Measurements from ENCODE around the gene RAB32. TPM values are rescaled to one million over a fixed set of nuclear protein-coding genes. Genes with fewer than 3 reads are reported as not detected.
"Not testable (repeated sequence)": the region's sequence is repeated elsewhere in the genome, so short reads cannot be mapped to it uniquely, and the experiment has no call there.

Gene RAB32
- total RNA-seq, 1 donor from 2014 or later, result 54.2 TPM

DNA sequence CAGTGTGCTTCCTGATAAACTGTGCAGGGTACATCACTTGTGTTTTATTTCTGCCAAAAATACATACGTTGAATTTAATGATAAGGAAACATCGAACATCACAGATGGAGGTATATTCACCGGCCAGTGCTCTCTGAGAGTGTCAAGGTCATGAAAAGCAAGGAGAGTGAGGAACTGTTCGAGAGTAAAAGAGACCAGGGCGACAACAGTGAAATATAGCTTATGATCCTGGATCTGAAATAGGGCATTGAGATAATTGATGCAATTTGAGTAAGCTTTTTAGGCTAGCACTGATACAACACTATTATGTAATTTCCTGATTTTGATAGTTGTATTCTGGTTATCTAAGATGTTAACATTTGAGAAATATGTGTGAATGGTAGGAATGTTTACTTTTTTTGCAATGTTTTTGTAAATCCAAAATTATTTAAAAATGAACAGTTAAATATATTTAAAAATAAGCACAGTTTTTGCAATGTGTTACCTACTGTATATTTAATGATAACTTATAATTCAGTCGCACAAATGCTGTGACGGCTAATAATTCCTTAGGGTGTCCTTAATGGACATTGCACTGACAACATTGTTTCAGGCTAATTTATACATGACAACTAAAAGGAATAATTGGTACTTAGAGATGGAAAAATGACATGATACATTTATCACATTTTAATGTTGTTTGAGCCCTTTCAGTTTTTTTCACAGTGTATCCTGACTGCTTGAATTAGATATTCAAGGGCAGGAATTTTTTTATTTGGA lies 9.9 kb downstream of the RAB32 start:
- Mint-ChIP-seq H3K9me3 (ENCODE audit: unreplicated experiment) (no peaks in the 10 kb centered on the region), H3K27ac (ENCODE audit: unreplicated experiment) (no peak overlapping the region), H3K36me3 (ENCODE audit: unreplicated experiment) (peaks cover 61% of the 10 kb centered on the region), H3K4me1 (ENCODE audit: unreplicated experiment) (peaks cover 18% of the 10 kb centered on the region), H3K27me3 (ENCODE audit: unreplicated experiment) (no peaks in the 10 kb centered on the region), H3K4me3 (ENCODE audit: unreplicated experiment) (no peak overlapping the region)
- no peak for DNase-seq (ENCODE audit: extremely low spot score, unreplicated experiment)
- TF ChIP-seq, protein P1, sequence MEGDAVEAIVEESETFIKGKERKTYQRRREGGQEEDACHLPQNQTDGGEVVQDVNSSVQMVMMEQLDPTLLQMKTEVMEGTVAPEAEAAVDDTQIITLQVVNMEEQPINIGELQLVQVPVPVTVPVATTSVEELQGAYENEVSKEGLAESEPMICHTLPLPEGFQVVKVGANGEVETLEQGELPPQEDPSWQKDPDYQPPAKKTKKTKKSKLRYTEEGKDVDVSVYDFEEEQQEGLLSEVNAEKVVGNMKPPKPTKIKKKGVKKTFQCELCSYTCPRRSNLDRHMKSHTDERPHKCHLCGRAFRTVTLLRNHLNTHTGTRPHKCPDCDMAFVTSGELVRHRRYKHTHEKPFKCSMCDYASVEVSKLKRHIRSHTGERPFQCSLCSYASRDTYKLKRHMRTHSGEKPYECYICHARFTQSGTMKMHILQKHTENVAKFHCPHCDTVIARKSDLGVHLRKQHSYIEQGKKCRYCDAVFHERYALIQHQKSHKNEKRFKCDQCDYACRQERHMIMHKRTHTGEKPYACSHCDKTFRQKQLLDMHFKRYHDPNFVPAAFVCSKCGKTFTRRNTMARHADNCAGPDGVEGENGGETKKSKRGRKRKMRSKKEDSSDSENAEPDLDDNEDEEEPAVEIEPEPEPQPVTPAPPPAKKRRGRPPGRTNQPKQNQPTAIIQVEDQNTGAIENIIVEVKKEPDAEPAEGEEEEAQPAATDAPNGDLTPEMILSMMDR (IDR thresholded peaks at IDR 0.05), result no peak

DNA sequence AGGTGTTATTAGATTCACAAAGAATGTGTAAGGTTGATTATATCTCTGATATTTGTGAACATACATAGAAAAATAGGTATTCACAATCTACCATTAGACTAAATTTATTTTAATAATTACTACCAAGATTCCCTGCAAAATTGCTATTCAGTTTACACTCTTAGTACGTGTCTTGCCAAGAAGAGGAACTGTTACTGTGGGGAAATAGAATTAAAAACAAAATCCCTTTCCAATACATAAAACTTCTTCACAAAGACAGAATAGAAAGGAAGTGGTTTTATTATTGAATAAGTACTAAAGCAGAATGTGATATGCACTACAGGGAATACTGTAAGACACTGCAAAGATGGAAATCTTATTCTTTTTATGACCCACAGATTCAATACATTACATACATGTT lies 17.0 kb downstream of the RAB32 start:
- H3K27ac Mint-ChIP-seq (ENCODE audit: unreplicated experiment), result no peak overlapping the region
- no peak for DNase-seq (ENCODE audit: extremely low spot score, unreplicated experiment)
- H3K36me3 Mint-ChIP-seq (ENCODE audit: unreplicated experiment), result peaks cover 12% of the 10 kb centered on the region
- TF ChIP-seq, protein P1 (IDR thresholded peaks at IDR 0.05), result no peak
- H3K27me3 Mint-ChIP-seq (ENCODE audit: unreplicated experiment), result no peaks in the 10 kb centered on the region
- no peak overlapping the region for H3K4me3 Mint-ChIP-seq (ENCODE audit: unreplicated experiment)
- H3K4me1 Mint-ChIP-seq (ENCODE audit: unreplicated experiment), result no peaks in the 10 kb centered on the region
- H3K9me3 Mint-ChIP-seq (ENCODE audit: unreplicated experiment), result no peaks in the 10 kb centered on the region

DNA sequence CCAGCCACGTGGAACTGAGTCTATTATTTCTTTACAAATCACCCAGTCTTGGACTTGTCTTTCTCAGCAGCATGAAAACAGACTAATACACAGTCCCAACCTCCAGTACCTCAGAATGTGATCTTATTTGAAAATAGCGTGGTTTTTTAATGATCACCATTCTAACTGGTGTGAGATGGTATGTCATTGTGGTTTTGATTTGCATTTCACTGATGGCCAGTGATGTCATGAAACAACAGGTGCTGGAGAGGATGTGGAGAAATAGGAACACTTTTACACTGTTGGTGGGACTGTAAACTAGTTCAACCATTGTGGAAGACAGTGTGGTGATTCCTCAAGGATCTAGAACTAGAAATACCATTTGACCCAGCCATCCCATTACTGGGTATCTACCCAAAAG lies 23.0 kb downstream of the RAB32 start:
- H3K36me3 Mint-ChIP-seq (ENCODE audit: unreplicated experiment); H3K27me3 Mint-ChIP-seq (ENCODE audit: unreplicated experiment); H3K4me1 Mint-ChIP-seq (ENCODE audit: unreplicated experiment); H3K4me3 Mint-ChIP-seq (ENCODE audit: unreplicated experiment); H3K27ac Mint-ChIP-seq (ENCODE audit: unreplicated experiment); DNase-seq (ENCODE audit: extremely low spot score, unreplicated experiment); H3K9me3 Mint-ChIP-seq (ENCODE audit: unreplicated experiment): not testable (repeated sequence)

DNA sequence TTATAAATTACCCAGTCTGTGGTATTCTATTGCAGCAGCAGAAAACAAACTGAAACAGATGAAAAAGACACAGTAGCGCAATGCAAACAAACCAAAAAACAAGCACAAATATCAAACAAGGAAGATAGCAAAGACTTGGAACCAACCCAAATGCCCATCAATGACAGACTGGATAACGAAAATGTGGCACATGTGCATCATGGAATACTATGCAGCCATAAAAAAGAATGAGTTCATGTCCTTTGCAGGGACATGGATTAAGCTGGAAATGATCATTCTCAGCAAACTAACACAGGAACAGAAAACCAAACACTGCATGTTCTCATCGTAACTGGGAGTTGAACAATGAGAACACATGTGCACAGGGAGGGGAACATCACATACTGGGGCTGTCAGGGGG lies 25.0 kb downstream of the RAB32 start:
- not testable (repeated sequence) for H3K4me3 Mint-ChIP-seq (ENCODE audit: unreplicated experiment); H3K27ac Mint-ChIP-seq (ENCODE audit: unreplicated experiment); H3K9me3 Mint-ChIP-seq (ENCODE audit: unreplicated experiment); H3K4me1 Mint-ChIP-seq (ENCODE audit: unreplicated experiment); H3K36me3 Mint-ChIP-seq (ENCODE audit: unreplicated experiment); DNase-seq (ENCODE audit: extremely low spot score, unreplicated experiment); H3K27me3 Mint-ChIP-seq (ENCODE audit: unreplicated experiment)

DNA sequence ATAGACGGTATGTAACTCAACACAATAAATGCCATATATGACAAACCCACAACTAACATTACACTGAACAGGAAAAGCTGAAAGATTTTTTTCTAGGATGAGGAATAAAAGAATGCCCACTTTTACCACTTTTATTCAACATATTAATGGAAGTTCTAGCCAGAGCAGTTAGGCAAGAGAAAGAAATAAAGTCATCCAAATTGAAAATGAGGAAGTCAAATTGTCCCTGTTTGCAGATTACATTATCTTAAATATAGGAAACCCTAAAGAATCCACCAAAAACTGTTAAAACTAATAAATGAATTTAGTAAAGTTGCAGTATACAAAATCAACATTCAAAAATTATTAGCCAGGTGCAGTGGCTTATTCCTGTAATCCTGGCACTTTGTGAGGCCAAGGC lies 30.6 kb downstream of the RAB32 start:
- Mint-ChIP-seq H3K4me3 (ENCODE audit: unreplicated experiment) (no peak overlapping the region), H3K4me1 (ENCODE audit: unreplicated experiment) (no peaks in the 10 kb centered on the region), H3K36me3 (ENCODE audit: unreplicated experiment) (no peaks in the 10 kb centered on the region), H3K27ac (ENCODE audit: unreplicated experiment) (no peak overlapping the region), H3K9me3 (ENCODE audit: unreplicated experiment) (peaks cover 13% of the 10 kb centered on the region), H3K27me3 (ENCODE audit: unreplicated experiment) (peaks cover 2% of the 10 kb centered on the region)
- no peak for DNase-seq (ENCODE audit: extremely low spot score, unreplicated experiment)
- TF ChIP-seq, protein P1 (IDR thresholded peaks at IDR 0.05), result no peak

DNA sequence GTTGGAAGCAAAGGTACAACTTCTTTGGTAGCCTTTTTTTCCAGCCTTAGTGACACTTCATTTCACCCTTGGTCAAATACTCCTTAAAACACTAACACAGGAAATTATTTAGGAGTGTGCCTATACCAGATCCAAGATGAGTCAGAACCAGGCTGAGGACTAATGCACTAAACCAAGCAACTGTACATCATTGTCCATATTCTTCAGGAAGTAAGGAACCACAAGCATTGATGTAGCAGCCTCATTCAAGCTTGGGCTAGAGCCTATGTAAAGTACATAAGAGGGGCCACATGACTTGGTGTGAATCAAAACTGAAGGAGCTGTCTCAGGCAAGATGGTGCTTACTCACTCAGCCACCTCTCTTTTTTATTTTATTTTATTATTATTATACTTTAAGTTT lies 34.4 kb downstream of the RAB32 start:
- DNase-seq (ENCODE audit: extremely low spot score, unreplicated experiment), result no peak
- H3K27ac Mint-ChIP-seq (ENCODE audit: unreplicated experiment), result no peak overlapping the region
- peaks cover 5% of the 10 kb centered on the region for H3K27me3 Mint-ChIP-seq (ENCODE audit: unreplicated experiment)
- H3K4me1 Mint-ChIP-seq (ENCODE audit: unreplicated experiment), result no peaks in the 10 kb centered on the region
- peaks cover 5% of the 10 kb centered on the region for H3K9me3 Mint-ChIP-seq (ENCODE audit: unreplicated experiment)
- TF ChIP-seq, protein P1 (IDR thresholded peaks at IDR 0.05), result no peak
- no peak overlapping the region for H3K4me3 Mint-ChIP-seq (ENCODE audit: unreplicated experiment)
- H3K36me3 Mint-ChIP-seq (ENCODE audit: unreplicated experiment), result no peaks in the 10 kb centered on the region

Measured in osteocyte (in vitro differentiated cells).